ENCODE data around the gene PEAR1. TPM values are rescaled to one million over a fixed set of nuclear protein-coding genes. Genes with fewer than 3 reads are reported as not detected.

Gene PEAR1
- total RNA-seq, 1 experiment from 2014 or later = 0.39 TPM

DNA sequence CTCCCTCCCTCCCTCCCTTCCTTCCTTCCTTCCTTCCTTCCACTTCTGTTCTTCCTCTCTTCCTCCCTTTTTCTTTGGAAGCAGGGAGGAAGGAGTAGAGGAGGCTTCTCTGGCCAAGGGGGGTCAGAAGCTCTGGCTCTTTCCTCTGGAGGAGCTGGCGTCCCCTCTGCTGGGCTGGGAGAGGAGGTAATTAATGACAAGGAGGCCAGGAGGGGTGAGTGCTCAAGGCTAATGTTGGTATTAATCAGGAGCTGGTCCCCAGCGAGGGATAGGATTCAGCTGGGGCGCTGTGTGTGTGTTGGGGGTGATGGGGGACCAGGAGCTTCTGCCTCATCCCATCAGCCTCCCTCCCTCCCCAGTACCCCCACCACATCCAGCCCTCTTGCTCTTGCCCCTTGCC lies 6.2 kb upstream of the PEAR1 start:
- Histone ChIP-seq H2BK5ac (ENCODE audit: insufficient read length, low read length) (no peak overlapping the region), H3K27ac (ENCODE audit: insufficient read length, low read depth, low read length) (no peak overlapping the region), H3K14ac (ENCODE audit: insufficient read depth, low read length) (no peak overlapping the region), H2BK12ac (ENCODE audit: insufficient read length, low read depth, low read length) (no peak overlapping the region), H2AFZ (ENCODE audit: low read length) (no peak overlapping the region), H3K27me3 (ENCODE audit: insufficient read depth, low read length) (peaks cover 10% of the 10 kb centered on the region; the same call in 1 of the 2 replicates), H3K4me1 (ENCODE audit: insufficient read depth, low read length) (peaks cover 2% of the 10 kb centered on the region; the same call in 1 of the 2 replicates), H4K5ac (ENCODE audit: insufficient read length, low read depth, low read length) (no peak overlapping the region), H2BK120ac (ENCODE audit: low read depth, low read length, poor library complexity, severe bottlenecking) (no peak overlapping the region), H3K4ac (ENCODE audit: low read depth, low read length) (no peak overlapping the region), H3K23me2 (ENCODE audit: insufficient read length, low read depth, low read length, poor library complexity, severe bottlenecking) (no peaks in the 10 kb centered on the region), H2AK5ac (ENCODE audit: insufficient read length, low read length) (no peak overlapping the region), H3K79me1 (ENCODE audit: insufficient read depth, low read depth, low read length, poor library complexity, severe bottlenecking) (no peaks in the 10 kb centered on the region), H3K23ac (ENCODE audit: insufficient read length, low read depth, low read length) (no peak overlapping the region), H4K20me1 (ENCODE audit: control insufficient read depth, insufficient read depth, insufficient read length) (no peaks in the 10 kb centered on the region), H3K9me3 (ENCODE audit: control insufficient read depth, low read depth, low read length) (no peaks in the 10 kb centered on the region), H4K8ac (replicated peaks; ENCODE audit: insufficient read length, low read depth, low read length) (no peak overlapping the region), H2BK20ac (ENCODE audit: low read depth, low read length, poor library complexity, severe bottlenecking) (no peak overlapping the region), H3T11ph (ENCODE audit: low read length) (no peak overlapping the region), H3K79me2 (ENCODE audit: insufficient read depth, low read length) (no peaks in the 10 kb centered on the region), H4K91ac (ENCODE audit: insufficient read length, low read depth, low read length) (no peak overlapping the region), H3K18ac (ENCODE audit: insufficient read length, low read depth, low read length) (no peak overlapping the region), H3K4me2 (ENCODE audit: insufficient read depth, insufficient read length, low read length) (peak overlapping the region; percentile 19), H2BK15ac (ENCODE audit: low read depth, low read length) (no peak overlapping the region), H3K9ac (ENCODE audit: extremely low read depth, insufficient read length, low read length) (no peak overlapping the region), H3K56ac (ENCODE audit: insufficient read length, low read depth, low read length) (no peak overlapping the region)
- no peak for DNase-seq
- Mint-ChIP-seq H3K36me3 (ENCODE audit: insufficient read depth in 1 of 3, low read depth in 3 of 3) (no peaks in the 10 kb centered on the region), H3K9me3 (no peaks in the 10 kb centered on the region; a peak in 2 of 5 replicates), H3K4me1 (peaks cover 43 to 65% of the 10 kb centered on the region in 2 experiments), H3K4me3 (peak overlapping the region in 1 of 2 experiments; percentile 70; a peak in 3 of 5 replicates), H3K27ac (no peak overlapping the region), H3K27me3 (ENCODE audit: low read depth) (peaks cover 77% of the 10 kb centered on the region)
- TF ChIP-seq, protein P1, sequence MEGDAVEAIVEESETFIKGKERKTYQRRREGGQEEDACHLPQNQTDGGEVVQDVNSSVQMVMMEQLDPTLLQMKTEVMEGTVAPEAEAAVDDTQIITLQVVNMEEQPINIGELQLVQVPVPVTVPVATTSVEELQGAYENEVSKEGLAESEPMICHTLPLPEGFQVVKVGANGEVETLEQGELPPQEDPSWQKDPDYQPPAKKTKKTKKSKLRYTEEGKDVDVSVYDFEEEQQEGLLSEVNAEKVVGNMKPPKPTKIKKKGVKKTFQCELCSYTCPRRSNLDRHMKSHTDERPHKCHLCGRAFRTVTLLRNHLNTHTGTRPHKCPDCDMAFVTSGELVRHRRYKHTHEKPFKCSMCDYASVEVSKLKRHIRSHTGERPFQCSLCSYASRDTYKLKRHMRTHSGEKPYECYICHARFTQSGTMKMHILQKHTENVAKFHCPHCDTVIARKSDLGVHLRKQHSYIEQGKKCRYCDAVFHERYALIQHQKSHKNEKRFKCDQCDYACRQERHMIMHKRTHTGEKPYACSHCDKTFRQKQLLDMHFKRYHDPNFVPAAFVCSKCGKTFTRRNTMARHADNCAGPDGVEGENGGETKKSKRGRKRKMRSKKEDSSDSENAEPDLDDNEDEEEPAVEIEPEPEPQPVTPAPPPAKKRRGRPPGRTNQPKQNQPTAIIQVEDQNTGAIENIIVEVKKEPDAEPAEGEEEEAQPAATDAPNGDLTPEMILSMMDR (conservative IDR thresholded peaks at IDR 0.05) = no peak
- WGBS (ENCODE audit: extremely low coverage, insufficient read length, low lambda C conversion rate) = no CpG with 5 or more reads among the region's 3 CpGs
